HFF-Myc (cell line): ENCODE measurements around the gene USO1.
"Not testable (repeated sequence)": the region's sequence is repeated elsewhere in the genome, so short reads cannot be mapped to it uniquely, and the experiment has no call there.

Experiments used
- DNase-seq: peaks from one replicate; pipeline ENCODE4 v3.0.0-alpha.2; 2011; ENCODE audit warnings: low read depth; ENCODE audit errors: extremely low read depth
- H3K4me3 ChIP-seq: replicated peaks from 2 replicates; pipeline ENCODE4 v1.5.1; 2011; ENCODE audit warnings: low read depth, mild to moderate bottlenecking, control low read depth, low read length
- CTCF ChIP-seq: IDR thresholded peaks from 2 replicates; pipeline ENCODE4 v1.5.1; 2012; ENCODE audit warnings: mild to moderate bottlenecking, low read depth, low read length, control low read depth; ENCODE audit errors: missing control alignments

USO1 gene

GRCh38 chr4:75781305-75781704 lies 56.9 kb downstream of the USO1 start:
- TF ChIP-seq CTCF, result no peak
- DNase-seq, result no peak
- H3K4me3 ChIP-seq, result no peak overlapping the region

DNA sequence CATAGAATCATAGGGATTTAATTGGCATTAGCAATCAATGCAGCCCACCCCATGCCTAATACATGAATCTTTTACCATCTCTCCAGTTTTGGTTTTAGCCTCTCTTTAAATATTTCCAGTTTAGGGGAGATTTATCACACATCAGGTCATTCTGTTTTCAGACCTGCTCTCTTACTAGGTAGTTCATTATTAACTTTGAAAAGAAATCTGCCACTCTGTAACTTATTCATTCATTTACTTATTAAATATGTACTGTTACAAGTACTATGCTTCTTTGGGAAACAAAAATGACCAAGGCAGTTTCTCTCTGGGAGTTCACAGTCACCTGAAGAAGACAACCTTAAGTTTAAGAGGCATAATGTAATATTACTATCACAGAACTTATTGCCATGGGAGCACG lies 62.1 kb downstream of the USO1 start:
- H3K4me3 ChIP-seq, result no peak overlapping the region
- no peak for DNase-seq
- TF ChIP-seq CTCF, result no peak

DNA sequence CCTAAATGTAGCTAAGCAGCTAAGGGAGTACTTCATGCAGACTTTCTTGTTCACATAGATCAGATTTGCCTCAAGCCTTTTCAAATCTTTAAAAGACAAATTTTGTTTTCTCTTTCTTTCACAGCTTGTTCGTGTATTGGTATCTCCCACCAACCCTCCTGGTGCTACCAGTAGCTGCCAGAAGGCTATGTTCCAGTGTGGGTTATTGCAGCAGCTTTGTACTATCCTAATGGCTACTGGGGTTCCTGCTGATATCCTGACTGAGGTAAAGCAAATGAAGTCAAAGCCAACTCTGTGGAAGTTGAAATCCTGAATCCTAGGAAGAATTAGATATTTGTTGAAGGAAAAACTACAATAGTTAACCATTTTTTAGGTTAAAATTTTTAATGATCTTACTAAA lies 62.6 kb downstream of the USO1 start:
- DNase-seq, result no peak
- no peak for TF ChIP-seq CTCF

GRCh38 chr4:75790024-75790423 lies 65.6 kb downstream of the USO1 start:
- H3K4me3 ChIP-seq, result no peak overlapping the region
- TF ChIP-seq CTCF, result no peak

More for the DNA sequence above, 62.6 kb downstream of the USO1 start:
- no peak overlapping the region for H3K4me3 ChIP-seq

DNA sequence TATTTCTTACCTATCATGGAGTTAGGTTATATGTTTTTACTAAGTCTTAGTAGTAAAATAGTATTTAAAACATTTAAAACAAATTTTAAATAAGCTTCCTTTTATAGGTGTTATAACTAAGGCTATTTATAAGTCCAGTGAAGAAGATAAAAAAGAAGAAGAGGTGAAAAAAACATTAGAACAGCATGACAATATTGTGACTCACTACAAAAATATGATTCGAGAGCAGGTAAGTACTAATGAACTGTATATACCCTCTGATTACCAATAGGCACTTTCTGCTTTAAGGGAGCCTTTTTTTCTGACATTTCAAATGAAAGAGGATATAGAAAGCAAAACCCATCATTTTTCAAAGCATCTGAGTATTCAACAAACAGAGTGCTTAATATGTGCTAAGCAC lies 76.6 kb downstream of the USO1 start:
- no peak for TF ChIP-seq CTCF
- DNase-seq, result no peak
- H3K4me3 ChIP-seq, result no peak overlapping the region

More at GRCh38 chr4:75790024-75790423, 65.6 kb downstream of the USO1 start:
- no peak for DNase-seq

DNA sequence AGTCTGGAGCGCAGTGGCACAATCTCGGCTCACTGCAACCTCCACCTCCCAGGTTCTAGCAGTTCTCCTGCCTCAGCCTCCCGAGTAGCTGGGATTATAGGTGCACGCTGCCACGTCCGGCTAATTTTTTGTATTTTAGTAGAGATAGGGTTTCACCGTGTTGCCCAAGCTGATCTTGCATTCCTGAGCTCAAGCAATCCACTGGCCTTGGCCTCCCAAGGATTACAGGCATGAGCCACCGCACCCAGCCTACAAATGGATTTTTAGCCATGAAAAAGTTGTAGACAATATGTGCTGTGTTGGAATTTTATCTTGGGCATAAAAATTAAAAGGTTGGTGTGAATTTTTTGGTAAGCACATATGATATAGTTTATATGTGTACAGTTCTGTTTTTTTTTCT lies 81.7 kb downstream of the USO1 start:
- H3K4me3 ChIP-seq, DNase-seq: not testable (repeated sequence)

- DNase-seq, result no peak
- no peak for TF ChIP-seq CTCF
- H3K4me3 ChIP-seq, result no peak overlapping the region
These were observed 93.5 kb downstream of the USO1 start for GRCh38 chr4:75817901-75818300.
